HepG2 (cell line): Measurements from ENCODE around the gene PPP1R27. TPM values are rescaled to one million over a fixed set of nuclear protein-coding genes. Genes with fewer than 3 reads are reported as not detected.

Experiments used
- AGO2 ChIP-seq: fragments of 200-400 bp; formaldehyde crosslinking; optimal IDR thresholded peaks from 2 replicates; pipeline ENCODE3; 2017; ENCODE audit warnings: mild to moderate bottlenecking, low read depth, low read length, moderate library complexity
- GATAD2A ChIP-seq: IDR thresholded peaks from 2 replicates; pipeline ENCODE4 v1.6.1; 2016
- HDAC1 ChIP-seq: sonication (generic); formaldehyde crosslinking; IDR thresholded peaks from 2 replicates; pipeline ENCODE4 v1.5.1; 2020; ENCODE audit warnings: mild to moderate bottlenecking, missing genetic modification reagents
- RBFOX2 ChIP-seq: fragments of 200-400 bp; formaldehyde crosslinking; IDR thresholded peaks from 2 replicates; pipeline ENCODE4 v1.6.1; 2017; ENCODE audit warnings: low read depth, mild to moderate bottlenecking, low read length
- SPEN ChIP-seq: sonication (generic); formaldehyde crosslinking; IDR thresholded peaks from 2 replicates; pipeline ENCODE4 v1.5.1; 2020; ENCODE audit warnings: low read depth, mild to moderate bottlenecking, missing genetic modification reagents
- ZBTB21 ChIP-seq: sonication (generic); formaldehyde crosslinking; IDR thresholded peaks from 2 replicates; pipeline ENCODE4 v1.4.0; 2020; ENCODE audit warnings: missing genetic modification reagents
- ZFP91 ChIP-seq: sonication (generic); formaldehyde crosslinking; IDR thresholded peaks from 2 replicates; pipeline ENCODE4 v1.9.0; 2022; ENCODE audit warnings: missing genetic modification reagents, mild to moderate bottlenecking, borderline replicate concordance
- ZNF207 ChIP-seq: fragments of 450-650 bp; IDR thresholded peaks from 2 replicates; pipeline ENCODE4 v1.6.1; 2016; ENCODE audit warnings: antibody characterized with exemption, borderline replicate concordance
- ZNF225 ChIP-seq: sonication (generic); formaldehyde crosslinking; IDR thresholded peaks from 2 replicates; pipeline ENCODE4 v1.4.0; 2020; ENCODE audit warnings: mild to moderate bottlenecking, missing genetic modification reagents
- ZNF274 ChIP-seq: sonication (generic); formaldehyde crosslinking; IDR thresholded peaks from 2 replicates; pipeline ENCODE4 v1.5.1; 2020; ENCODE audit warnings: mild to moderate bottlenecking, missing genetic modification reagents
- ZNF598 ChIP-seq: sonication (generic); formaldehyde crosslinking; IDR thresholded peaks from 2 replicates; pipeline ENCODE4 v1.5.1; 2020; ENCODE audit warnings: mild to moderate bottlenecking, missing genetic modification reagents, borderline replicate concordance
- ZNF687 ChIP-seq: sonication (generic); formaldehyde crosslinking; IDR thresholded peaks from 2 replicates; pipeline ENCODE4 v1.5.1; 2020; ENCODE audit warnings: mild to moderate bottlenecking, missing genetic modification reagents, moderate library complexity
- polyA plus RNA-seq, 8 experiments: library from polyadenylated mRNA; depleted of rRNA in 3 of 8; stranded (reverse) in 7 of 8; unstranded in 1 of 8; fragments of >200 nt; fragmentation: Illumina TruSeq in 4 of 8; extraction: Trizol in 4 of 8; gene quantifications; 2 replicates each; pipeline versions ENCODE4 v1.2.1 to v1.2.3, GENCODE V29; 2011 to 2016; ENCODE audit warnings: low read depth in 4 of 8, missing spikeins in 1 of 8, mixed read lengths in 1 of 8; ENCODE audit not compliant: insufficient read depth in 1 of 8
- total RNA-seq, 5 experiments: library from RNA; depleted of rRNA; stranded (reverse); fragments of >200 nt; fragmentation: Illumina TruSeq; extraction: Trizol; gene quantifications; 2 replicates each; pipeline ENCODE4 v1.2.3, GENCODE V29; 2016; ENCODE audit warnings: low read depth in 1 of 5
- TF ChIP-seq, protein P1 (sequence below): sonication (generic); formaldehyde crosslinking; IDR thresholded peaks from 2 replicates; pipeline ENCODE4 v1.4.0; 2020; ENCODE audit warnings: missing genetic modification reagents, mild to moderate bottlenecking, borderline replicate concordance
- TF ChIP-seq, protein P2 (sequence below): sonication (generic); formaldehyde crosslinking; IDR thresholded peaks from 2 replicates; pipeline ENCODE4 v1.4.0; 2020; ENCODE audit warnings: missing genetic modification reagents

PPP1R27 gene
- total and polyA plus RNA-seq, 2 of the 13 experiments (the other 11 are each of a cell fraction or from before 2014, with no cell fraction given) = 0.17 to 1.00 TPM

- TF ChIP-seq, protein P1, sequence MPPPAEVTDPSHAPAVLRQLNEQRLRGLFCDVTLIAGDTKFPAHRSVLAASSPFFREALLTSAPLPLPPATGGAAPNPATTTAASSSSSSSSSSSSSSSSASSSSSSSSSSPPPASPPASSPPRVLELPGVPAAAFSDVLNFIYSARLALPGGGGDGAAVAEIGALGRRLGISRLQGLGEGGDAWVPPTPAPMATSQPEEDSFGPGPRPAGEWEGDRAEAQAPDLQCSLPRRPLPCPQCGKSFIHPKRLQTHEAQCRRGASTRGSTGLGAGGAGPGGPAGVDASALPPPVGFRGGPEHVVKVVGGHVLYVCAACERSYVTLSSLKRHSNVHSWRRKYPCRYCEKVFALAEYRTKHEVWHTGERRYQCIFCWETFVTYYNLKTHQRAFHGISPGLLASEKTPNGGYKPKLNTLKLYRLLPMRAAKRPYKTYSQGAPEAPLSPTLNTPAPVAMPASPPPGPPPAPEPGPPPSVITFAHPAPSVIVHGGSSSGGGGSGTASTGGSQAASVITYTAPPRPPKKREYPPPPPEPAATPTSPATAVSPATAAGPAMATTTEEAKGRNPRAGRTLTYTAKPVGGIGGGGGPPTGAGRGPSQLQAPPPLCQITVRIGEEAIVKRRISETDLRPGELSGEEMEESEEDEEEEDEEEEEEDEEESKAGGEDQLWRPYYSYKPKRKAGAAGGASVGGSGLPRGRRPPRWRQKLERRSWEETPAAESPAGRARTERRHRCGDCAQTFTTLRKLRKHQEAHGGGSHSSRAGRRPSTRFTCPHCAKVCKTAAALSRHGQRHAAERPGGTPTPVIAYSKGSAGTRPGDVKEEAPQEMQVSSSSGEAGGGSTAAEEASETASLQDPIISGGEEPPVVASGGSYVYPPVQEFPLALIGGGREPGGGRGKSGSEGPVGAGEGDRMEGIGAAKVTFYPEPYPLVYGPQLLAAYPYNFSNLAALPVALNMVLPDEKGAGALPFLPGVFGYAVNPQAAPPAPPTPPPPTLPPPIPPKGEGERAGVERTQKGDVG (CRISPR knock-in tag) = peak; percentile 78
- TF ChIP-seq ZNF225 = peak; percentile 75; the same call in 1 of the 2 replicates
- TF ChIP-seq RBFOX2 = peak; percentile 60
- TF ChIP-seq ZNF274 (CRISPR knock-in tag) = peak; percentile 48; the same call in 1 of the 2 replicates
- peak; percentile 55 for TF ChIP-seq AGO2
- 0 out of 2 replicates have a peak, but pooled peaks have one; percentile 19 for TF ChIP-seq GATAD2A
- TF ChIP-seq ZNF687 (CRISPR knock-in tag) = peak; percentile 79
- 0 out of 2 replicates have a peak, but pooled peaks have one; percentile 23 for TF ChIP-seq ZNF598 (CRISPR knock-in tag)
- TF ChIP-seq ZFP91 (CRISPR knock-in tag) = peak; percentile 1; the same call in 1 of the 2 replicates
- TF ChIP-seq ZNF207 = no peak
- TF ChIP-seq HDAC1 (CRISPR knock-in tag) = 0 out of 2 replicates have a peak, but pooled peaks have one; percentile 14
- TF ChIP-seq, protein P2, sequence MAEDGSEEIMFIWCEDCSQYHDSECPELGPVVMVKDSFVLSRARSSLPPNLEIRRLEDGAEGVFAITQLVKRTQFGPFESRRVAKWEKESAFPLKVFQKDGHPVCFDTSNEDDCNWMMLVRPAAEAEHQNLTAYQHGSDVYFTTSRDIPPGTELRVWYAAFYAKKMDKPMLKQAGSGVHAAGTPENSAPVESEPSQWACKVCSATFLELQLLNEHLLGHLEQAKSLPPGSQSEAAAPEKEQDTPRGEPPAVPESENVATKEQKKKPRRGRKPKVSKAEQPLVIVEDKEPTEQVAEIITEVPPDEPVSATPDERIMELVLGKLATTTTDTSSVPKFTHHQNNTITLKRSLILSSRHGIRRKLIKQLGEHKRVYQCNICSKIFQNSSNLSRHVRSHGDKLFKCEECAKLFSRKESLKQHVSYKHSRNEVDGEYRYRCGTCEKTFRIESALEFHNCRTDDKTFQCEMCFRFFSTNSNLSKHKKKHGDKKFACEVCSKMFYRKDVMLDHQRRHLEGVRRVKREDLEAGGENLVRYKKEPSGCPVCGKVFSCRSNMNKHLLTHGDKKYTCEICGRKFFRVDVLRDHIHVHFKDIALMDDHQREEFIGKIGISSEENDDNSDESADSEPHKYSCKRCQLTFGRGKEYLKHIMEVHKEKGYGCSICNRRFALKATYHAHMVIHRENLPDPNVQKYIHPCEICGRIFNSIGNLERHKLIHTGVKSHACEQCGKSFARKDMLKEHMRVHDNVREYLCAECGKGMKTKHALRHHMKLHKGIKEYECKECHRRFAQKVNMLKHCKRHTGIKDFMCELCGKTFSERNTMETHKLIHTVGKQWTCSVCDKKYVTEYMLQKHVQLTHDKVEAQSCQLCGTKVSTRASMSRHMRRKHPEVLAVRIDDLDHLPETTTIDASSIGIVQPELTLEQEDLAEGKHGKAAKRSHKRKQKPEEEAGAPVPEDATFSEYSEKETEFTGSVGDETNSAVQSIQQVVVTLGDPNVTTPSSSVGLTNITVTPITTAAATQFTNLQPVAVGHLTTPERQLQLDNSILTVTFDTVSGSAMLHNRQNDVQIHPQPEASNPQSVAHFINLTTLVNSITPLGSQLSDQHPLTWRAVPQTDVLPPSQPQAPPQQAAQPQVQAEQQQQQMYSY (CRISPR knock-in tag) = peak; percentile 76; the same call in 1 of the 2 replicates
- TF ChIP-seq ZBTB21 (CRISPR knock-in tag) = no peak
- 0 out of 2 replicates have a peak, but pooled peaks have one; percentile 14 for TF ChIP-seq SPEN (CRISPR knock-in tag)
These were observed 6.3 kb upstream of the PPP1R27 start (continued) for GRCh38 chr17:81840826-81841778.
